MM.1S (cell line): ENCODE data around the gene TMPRSS3.

ENCODE experiments used
- EZH2 ChIP-seq: fragments of 300-600 bp; sonication (generic); optimal IDR thresholded peaks from 2 replicates; pipeline ENCODE3; 2017; ENCODE audit warnings: low read depth, mild to moderate bottlenecking, antibody characterized with exemption, low read length, mixed read lengths
- EZH2phosphoT487 ChIP-seq: fragments of 300-600 bp; sonication (generic); IDR thresholded peaks from 2 replicates; pipeline ENCODE4 v1.6.1; 2018; ENCODE audit warnings: antibody characterized with exemption, low read length
- TF ChIP-seq, protein P1 (sequence below): fragments of 300-600 bp; sonication (generic); IDR thresholded peaks from 2 replicates; pipeline ENCODE4 v1.5.1; 2016; ENCODE audit warnings: antibody characterized with exemption, low read length, mixed read lengths

DNA sequence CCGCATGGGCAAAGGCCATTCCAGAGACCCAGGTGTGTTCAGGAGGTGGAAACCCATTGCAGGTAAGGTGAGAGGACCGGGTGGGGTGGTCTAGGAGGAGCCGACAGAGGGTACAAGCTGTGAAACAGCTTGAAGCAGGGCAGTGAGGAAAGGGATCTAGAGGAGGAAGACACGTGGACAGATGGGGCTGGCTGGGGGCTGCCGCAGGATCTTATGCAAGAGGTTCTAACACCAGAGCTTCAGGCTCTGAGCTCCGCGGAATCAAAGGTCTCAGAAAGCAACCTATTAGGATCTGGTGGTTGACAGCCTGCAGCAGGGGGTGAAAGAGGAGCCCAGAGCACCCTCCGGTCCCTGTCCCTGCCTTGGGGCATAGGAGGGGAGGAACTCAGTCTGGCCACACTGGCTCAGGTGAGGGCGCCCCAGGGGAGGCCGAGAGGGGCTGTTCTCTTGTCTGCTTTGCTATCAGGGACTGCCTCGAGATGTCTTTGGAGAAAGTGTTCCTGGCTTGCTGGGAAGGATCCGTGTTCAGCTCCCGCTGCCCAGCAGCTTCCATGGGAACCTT lies 31.5 kb downstream of the TMPRSS3 start:
- TF ChIP-seq, protein P1, sequence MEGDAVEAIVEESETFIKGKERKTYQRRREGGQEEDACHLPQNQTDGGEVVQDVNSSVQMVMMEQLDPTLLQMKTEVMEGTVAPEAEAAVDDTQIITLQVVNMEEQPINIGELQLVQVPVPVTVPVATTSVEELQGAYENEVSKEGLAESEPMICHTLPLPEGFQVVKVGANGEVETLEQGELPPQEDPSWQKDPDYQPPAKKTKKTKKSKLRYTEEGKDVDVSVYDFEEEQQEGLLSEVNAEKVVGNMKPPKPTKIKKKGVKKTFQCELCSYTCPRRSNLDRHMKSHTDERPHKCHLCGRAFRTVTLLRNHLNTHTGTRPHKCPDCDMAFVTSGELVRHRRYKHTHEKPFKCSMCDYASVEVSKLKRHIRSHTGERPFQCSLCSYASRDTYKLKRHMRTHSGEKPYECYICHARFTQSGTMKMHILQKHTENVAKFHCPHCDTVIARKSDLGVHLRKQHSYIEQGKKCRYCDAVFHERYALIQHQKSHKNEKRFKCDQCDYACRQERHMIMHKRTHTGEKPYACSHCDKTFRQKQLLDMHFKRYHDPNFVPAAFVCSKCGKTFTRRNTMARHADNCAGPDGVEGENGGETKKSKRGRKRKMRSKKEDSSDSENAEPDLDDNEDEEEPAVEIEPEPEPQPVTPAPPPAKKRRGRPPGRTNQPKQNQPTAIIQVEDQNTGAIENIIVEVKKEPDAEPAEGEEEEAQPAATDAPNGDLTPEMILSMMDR: no peak
- TF ChIP-seq EZH2: no peak
- TF ChIP-seq EZH2phosphoT487: no peak
